ENCODE results near the gene JAG1. TPM values are rescaled to one million over a fixed set of nuclear protein-coding genes. Genes with fewer than 3 reads are reported as not detected.

Gene JAG1
- total RNA-seq, 2 donors from 2014 or later = 46.5 to 72.3 TPM

DNA sequence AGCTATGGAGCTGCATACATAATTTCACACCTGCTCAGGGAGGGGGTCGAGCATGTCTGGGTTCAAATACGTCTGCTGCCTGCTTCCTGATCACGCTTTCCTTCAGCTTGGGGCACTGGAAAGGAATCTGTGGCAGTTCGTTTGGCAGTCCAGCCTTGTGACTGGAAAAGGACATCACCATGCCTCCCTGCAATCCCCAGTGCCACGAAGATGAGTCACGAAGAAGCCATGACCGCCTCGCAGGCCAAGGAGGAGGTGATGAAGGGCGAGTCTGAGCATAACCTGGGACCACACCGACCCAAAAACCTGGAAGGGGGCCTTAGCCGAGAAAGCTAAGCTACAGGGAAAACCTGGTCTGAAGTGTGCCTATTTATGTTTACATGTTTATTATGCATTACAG is 13.1 kb downstream of the JAG1 start:
- Histone ChIP-seq H3K9me3 (no peaks in the 10 kb centered on the region), H3K4me1 (replicated peaks) (peaks cover 35% of the 10 kb centered on the region), H3K4me3 (no peak overlapping the region), H3K36me3 (no peaks in the 10 kb centered on the region), H3K27me3 (replicated peaks; ENCODE audit: insufficient read depth) (no peaks in the 10 kb centered on the region), H3K27ac (peak overlapping the region; percentile 52 to 68)
- 41% methylated on average over 11 of the region's 11 CpGs for WGBS
- intact Hi-C loops (cut with DNase I) = no loop called here
- no peak for TF ChIP-seq POLR2A (IDR thresholded peaks at IDR 0.05)
- TF ChIP-seq POLR2AphosphoS5 (IDR thresholded peaks at IDR 0.05) = no peak
- TF ChIP-seq, protein P1, sequence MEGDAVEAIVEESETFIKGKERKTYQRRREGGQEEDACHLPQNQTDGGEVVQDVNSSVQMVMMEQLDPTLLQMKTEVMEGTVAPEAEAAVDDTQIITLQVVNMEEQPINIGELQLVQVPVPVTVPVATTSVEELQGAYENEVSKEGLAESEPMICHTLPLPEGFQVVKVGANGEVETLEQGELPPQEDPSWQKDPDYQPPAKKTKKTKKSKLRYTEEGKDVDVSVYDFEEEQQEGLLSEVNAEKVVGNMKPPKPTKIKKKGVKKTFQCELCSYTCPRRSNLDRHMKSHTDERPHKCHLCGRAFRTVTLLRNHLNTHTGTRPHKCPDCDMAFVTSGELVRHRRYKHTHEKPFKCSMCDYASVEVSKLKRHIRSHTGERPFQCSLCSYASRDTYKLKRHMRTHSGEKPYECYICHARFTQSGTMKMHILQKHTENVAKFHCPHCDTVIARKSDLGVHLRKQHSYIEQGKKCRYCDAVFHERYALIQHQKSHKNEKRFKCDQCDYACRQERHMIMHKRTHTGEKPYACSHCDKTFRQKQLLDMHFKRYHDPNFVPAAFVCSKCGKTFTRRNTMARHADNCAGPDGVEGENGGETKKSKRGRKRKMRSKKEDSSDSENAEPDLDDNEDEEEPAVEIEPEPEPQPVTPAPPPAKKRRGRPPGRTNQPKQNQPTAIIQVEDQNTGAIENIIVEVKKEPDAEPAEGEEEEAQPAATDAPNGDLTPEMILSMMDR (IDR thresholded peaks at IDR 0.05) = no peak
- DNase-seq (ENCODE audit: low spot score) = no peak

- DNase-seq (ENCODE audit: low spot score) = no peak
- H3K27me3 ChIP-seq (replicated peaks; ENCODE audit: insufficient read depth) = no peaks in the 10 kb centered on the region
- H3K27ac ChIP-seq = peak overlapping the region; percentile 52 to 68
- WGBS = 20% methylated on average over 12 of the region's 12 CpGs
- H3K9me3 ChIP-seq = no peaks in the 10 kb centered on the region
- H3K4me1 ChIP-seq (replicated peaks) = peaks cover 32% of the 10 kb centered on the region
- H3K36me3 ChIP-seq = no peaks in the 10 kb centered on the region
- H3K4me3 ChIP-seq = no peak overlapping the region
- intact Hi-C loops (cut with DNase I) = loop anchor here (5.0 kb wide), 1 partner anchor 63 kb away; no protein-coding TSS in a partner anchor
- TF ChIP-seq POLR2A (IDR thresholded peaks at IDR 0.05) = no peak
- TF ChIP-seq POLR2AphosphoS5 (IDR thresholded peaks at IDR 0.05) = no peak
- TF ChIP-seq, protein P1 (IDR thresholded peaks at IDR 0.05) = no peak
Observed at GRCh38 chr20:10659651-10660601, 13.9 kb downstream of the JAG1 start.

DNA sequence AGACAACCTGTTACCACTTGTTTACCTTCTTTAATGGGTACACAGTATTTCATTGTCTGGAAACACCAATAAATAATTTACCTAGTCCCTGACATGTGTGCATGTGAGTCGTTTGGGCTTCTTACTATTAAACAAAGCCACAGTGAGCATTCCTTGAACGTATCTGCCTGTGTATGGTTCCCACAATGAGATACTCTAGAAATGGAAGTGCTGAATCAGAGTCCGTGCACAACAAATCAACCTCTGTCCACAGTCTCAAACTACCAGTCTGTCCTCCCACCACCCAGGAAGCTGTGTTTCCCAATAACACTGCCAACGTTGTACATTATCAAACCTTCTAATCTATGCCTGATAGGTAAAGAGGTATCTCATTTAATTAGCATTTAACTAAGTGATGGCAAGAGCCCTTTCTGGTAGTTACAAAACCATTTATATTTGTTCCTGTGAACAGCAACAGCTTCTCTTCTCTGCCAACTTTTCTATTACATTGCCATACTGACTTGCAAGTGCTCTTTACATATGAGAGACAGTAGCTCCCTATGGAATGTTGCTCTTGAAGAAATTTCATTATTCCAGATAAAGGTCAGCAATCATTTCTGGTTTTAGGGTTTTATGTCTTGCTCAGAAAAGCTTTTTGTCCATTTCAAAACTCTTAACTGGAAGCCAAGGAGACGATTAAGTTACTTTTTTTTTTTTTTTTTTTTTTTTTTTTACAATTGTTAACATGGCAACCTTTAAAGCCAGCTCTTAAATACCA is 14.7 kb downstream of the JAG1 start:
- Histone ChIP-seq H3K27ac (peak overlapping the region; percentile 17 to 52), H3K27me3 (replicated peaks; ENCODE audit: insufficient read depth) (no peaks in the 10 kb centered on the region), H3K4me1 (replicated peaks) (peaks cover 24% of the 10 kb centered on the region), H3K4me3 (no peak overlapping the region), H3K36me3 (no peaks in the 10 kb centered on the region), H3K9me3 (no peaks in the 10 kb centered on the region)
- intact Hi-C loops (cut with DNase I) = loop anchor here (5.0 kb wide), 1 partner anchor 62 kb away; no protein-coding TSS in a partner anchor
- DNase-seq (ENCODE audit: low spot score) = no peak
- TF ChIP-seq, protein P1 (IDR thresholded peaks at IDR 0.05) = no peak
- TF ChIP-seq POLR2AphosphoS5 (IDR thresholded peaks at IDR 0.05) = peak; percentile 35
- WGBS = 19% methylated on average over 5 of the region's 5 CpGs

DNA sequence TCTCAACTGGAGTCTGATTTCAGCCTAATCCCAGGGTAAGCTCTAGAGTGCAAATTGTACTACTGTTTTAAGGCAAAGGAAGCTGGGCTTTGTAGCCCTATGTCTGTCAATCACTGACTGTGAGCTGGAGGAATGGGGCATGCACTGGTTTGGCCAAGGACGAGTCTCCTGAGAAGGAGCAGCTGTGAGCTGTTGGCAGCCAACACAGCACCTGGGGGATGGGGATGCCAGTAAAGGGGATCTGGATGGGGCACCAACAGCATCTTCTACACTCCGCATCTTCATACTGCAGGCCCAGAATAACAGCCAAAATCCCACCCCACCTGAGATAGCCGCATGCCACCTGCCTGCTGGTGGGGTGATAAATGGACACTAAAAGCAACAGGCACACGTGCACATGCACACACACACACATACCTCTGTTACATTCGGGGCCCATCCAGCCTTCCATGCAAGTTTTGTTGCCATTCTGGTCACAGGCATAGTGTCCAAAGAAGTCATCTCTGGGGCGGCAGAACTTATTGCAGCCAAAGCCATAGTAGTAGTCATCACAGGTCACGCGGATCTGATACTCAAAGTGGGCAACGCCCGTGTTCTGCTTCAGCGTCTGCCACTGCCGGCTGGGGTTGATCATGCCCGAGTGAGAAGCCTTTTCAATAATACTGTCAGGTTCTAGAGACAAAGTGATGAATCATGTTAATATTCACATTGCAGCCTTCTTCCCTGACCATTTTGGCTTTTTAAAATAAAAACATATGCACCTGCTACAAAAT is 15.6 kb downstream of the JAG1 start:
- H3K36me3 ChIP-seq = no peaks in the 10 kb centered on the region
- no peaks in the 10 kb centered on the region for H3K9me3 ChIP-seq
- intact Hi-C loops (cut with DNase I) = loop anchor here (5.0 kb wide), 1 partner anchor 61 kb away; no protein-coding TSS in a partner anchor
- H3K4me1 ChIP-seq (replicated peaks) = peaks cover 23% of the 10 kb centered on the region
- no peak for DNase-seq (ENCODE audit: low spot score)
- no peak for TF ChIP-seq POLR2AphosphoS5 (IDR thresholded peaks at IDR 0.05)
- no peak for TF ChIP-seq POLR2A (IDR thresholded peaks at IDR 0.05)
- H3K27me3 ChIP-seq (replicated peaks; ENCODE audit: insufficient read depth) = no peaks in the 10 kb centered on the region
- no peak overlapping the region for H3K4me3 ChIP-seq
- WGBS = 75% methylated on average over 13 of the region's 13 CpGs
- H3K27ac ChIP-seq = peak overlapping the region; percentile 17 to 46

Data from prostate gland (tissue), 2 donors.